Right lobe of liver (tissue), 6 donors: Measurements from ENCODE around the gene COPB2. TPM values are rescaled to one million over a fixed set of nuclear protein-coding genes. Genes with fewer than 3 reads are reported as not detected.

Source experiments
- ATAC-seq, 4 donors: fragments of 200-7000 bp; cut with Tn5 transposase; one replicate each; pipeline ENCODE4 v1.9.1; 2020; ENCODE audit warnings: mild to moderate bottlenecking in 4 of 4, moderate library complexity in 4 of 4
- DNase-seq, 3 donors: peaks; one replicate each; pipeline ENCODE4 v3.0.0-alpha.2; 2020
- H3K27ac ChIP-seq, 3 donors: fragments of 200-600 bp; one replicate each; pipeline ENCODE4 v1.8.0; 2022
- H3K27me3 ChIP-seq, 2 donors: fragments of 200-600 bp; one replicate each; pipeline ENCODE4 v1.8.0; 2022
- H3K36me3 ChIP-seq, 4 donors: fragments of 200-600 bp; sonication (generic) in 1 of 4; one replicate each; pipeline versions ENCODE4 v1.5.1 to v1.8.0; 2017 to 2022; ENCODE audit warnings: control low read depth in 1 of 4
- H3K4me1 ChIP-seq, 4 donors: fragments of 200-600 bp; sonication (generic) in 1 of 4; one replicate each; pipeline versions ENCODE4 v1.5.1 to v1.8.0; 2017 to 2022; ENCODE audit warnings: control low read depth in 1 of 4
- H3K4me3 ChIP-seq, 3 donors: fragments of 200-600 bp; one replicate each; pipeline ENCODE4 v1.8.0; 2022
- H3K9me3 ChIP-seq, 4 donors: fragments of 200-600 bp; sonication (generic) in 1 of 4; one replicate each; pipeline versions ENCODE4 v1.5.1 to v1.8.0; 2017 to 2022; ENCODE audit warnings: control low read depth in 1 of 4
- CTCF ChIP-seq, 4 donors: fragments of 200-600 bp in 3 of 4; fragments of 450-650 bp in 1 of 4; IDR thresholded peaks; one replicate each; pipeline versions ENCODE4 v1.5.1 to v1.8.0; 2016 to 2022; ENCODE audit warnings: antibody characterized with exemption in 4 of 4, mild to moderate bottlenecking in 2 of 4
- POLR2A ChIP-seq: fragments of 450-650 bp; IDR thresholded peaks from one replicate; pipeline ENCODE4 v1.6.1; 2017; ENCODE audit warnings: antibody characterized with exemption, mild to moderate bottlenecking
- WGBS: methylation state at CpG from one replicate; pipeline ENCODE4 v1.1.6; 2018; ENCODE audit warnings: low coverage, low lambda C conversion rate; ENCODE audit not compliant: insufficient coverage; ENCODE audit errors: missing lambda C conversion rate; 5-methylcytosine and 5-hydroxymethylcytosine counted together
- intact Hi-C, 2 donors: fragments of 100-400 bp; cut with DNase I; formaldehyde crosslinking; loops; one replicate each; pipeline versions ENCODE4 v1.11.2 to v1.14.1; 2022
- total RNA-seq, 6 experiments: library from RNA; depleted of rRNA in 2 of 6; stranded (reverse); fragments of >200 nt in 2 of 6; fragmentation: NEBNext Ultra II Directional in 3 of 6; extraction: Animal tissue kit (Norgen Biotek cat#: 25700) in 3 of 6; gene quantifications; one replicate each; pipeline versions ENCODE4 v1.1.0 to v1.2.4, GENCODE V29; 2016 to 2023
- donor health status: DM: no; HTN: yes; CAD: no.
- donor health status: DM: no; HTN: no; CAD: no.
- donor health status: DM: no; HTN: no; CAD: no.
- donor health status: DM: no; HTN: yes; CAD: no.
- donor health status: DM: no; HTN: yes; CAD: no.

COPB2 gene
- total RNA-seq, 6 experiments from 2014 or later, result 59.4 to 81.9 (median 66.2) TPM

GRCh38 chr3:139318826-139319225 lies 70.6 kb downstream of the COPB2 start:
- DNase-seq, result no peak
- WGBS, result 84% methylated on average over 5 of the region's 6 CpGs
- no peak for ATAC-seq
- H3K36me3 ChIP-seq, result no peaks in the 10 kb centered on the region
- H3K27ac ChIP-seq, result no peak overlapping the region
- H3K4me3 ChIP-seq, result no peak overlapping the region
- intact Hi-C loops, result no loop called here
- TF ChIP-seq POLR2A (no peak), CTCF (IDR thresholded peaks at IDR 0.05) (no peak)
- no peaks in the 10 kb centered on the region for H3K9me3 ChIP-seq
- H3K27me3 ChIP-seq, result no peaks in the 10 kb centered on the region
- no peaks in the 10 kb centered on the region for H3K4me1 ChIP-seq

GRCh38 chr3:139318431-139318816 lies 71.0 kb downstream of the COPB2 start:
- TF ChIP-seq CTCF (IDR thresholded peaks at IDR 0.05) (no peak), POLR2A (no peak)
- Histone ChIP-seq H3K9me3 (no peaks in the 10 kb centered on the region), H3K27ac (no peak overlapping the region), H3K4me1 (no peaks in the 10 kb centered on the region), H3K27me3 (no peaks in the 10 kb centered on the region), H3K4me3 (no peak overlapping the region), H3K36me3 (no peaks in the 10 kb centered on the region)
- WGBS, result 29% methylated on average over 3 of the region's 3 CpGs
- ATAC-seq, result no peak
- intact Hi-C loops, result no loop called here
- no peak for DNase-seq

GRCh38 chr3:139317660-139318430 lies 71.6 kb downstream of the COPB2 start:
- ATAC-seq (peak in 1 of 4 donors; percentile 73), DNase-seq (no peak)
- TF ChIP-seq POLR2A (no peak), CTCF (IDR thresholded peaks at IDR 0.05) (no peak)
- Histone ChIP-seq H3K27ac (no peak overlapping the region), H3K27me3 (no peaks in the 10 kb centered on the region), H3K4me1 (no peaks in the 10 kb centered on the region), H3K4me3 (no peak overlapping the region), H3K9me3 (no peaks in the 10 kb centered on the region), H3K36me3 (no peaks in the 10 kb centered on the region)
- 100% methylated on average over 3 of the region's 8 CpGs for WGBS
- intact Hi-C loops, result no loop called here

- no peak for ATAC-seq
- TF ChIP-seq CTCF (IDR thresholded peaks at IDR 0.05) (no peak), POLR2A (no peak)
- 27% methylated on average over 2 of the region's 6 CpGs for WGBS
These were observed 72.2 kb downstream of the COPB2 start for GRCh38 chr3:139317215-139317614.

More at GRCh38 chr3:139317215-139317614, 72.2 kb downstream of the COPB2 start:
- Histone ChIP-seq H3K36me3 (no peaks in the 10 kb centered on the region), H3K27ac (no peak overlapping the region), H3K4me1 (no peaks in the 10 kb centered on the region), H3K9me3 (no peaks in the 10 kb centered on the region), H3K27me3 (no peaks in the 10 kb centered on the region), H3K4me3 (no peak overlapping the region)
- no peak for DNase-seq
- intact Hi-C loops, result no loop called here
